BJ (cell line): Measurements from ENCODE around the gene CIP2A. TPM values are rescaled to one million over a fixed set of nuclear protein-coding genes. Genes with fewer than 3 reads are reported as not detected.

Experiments
- CTCF ChIA-PET: fragments of 350-600 bp; formaldehyde crosslinking; extraction: SDS; loops from one replicate; lab custom pipeline; 2021; ENCODE audit warnings: antibody characterized with exemption, inconsistent platforms; lab: Yijun Ruan, JAX
- POLR2A ChIA-PET: fragments of 300-600 bp; sonication (Branson Sonifier 250); formaldehyde crosslinking; extraction: SDS; loops from one replicate; lab custom pipeline; 2021; ENCODE audit warnings: antibody characterized with exemption; lab: Charles Lee
- DNase-seq: peaks from one replicate; pipeline ENCODE4 v3.0.0-alpha.2; 2011; ENCODE audit warnings: low read depth
- H3K27me3 ChIP-seq: 2 replicates; pipeline ENCODE4 v1.6.0; 2011; ENCODE audit warnings: low read length; ENCODE audit not compliant: control insufficient read depth, insufficient read depth
- H3K36me3 ChIP-seq: 2 replicates; pipeline ENCODE4 v1.5.1; 2011; ENCODE audit warnings: low read length; ENCODE audit not compliant: control insufficient read depth, insufficient read depth
- H3K4me3 ChIP-seq: 2 replicates; pipeline ENCODE4 v1.5.1; 2011; ENCODE audit warnings: low read depth, mild to moderate bottlenecking, control low read depth, low read length
- CTCF ChIP-seq: IDR thresholded peaks from 2 replicates; pipeline ENCODE4 v1.5.1; 2011; ENCODE audit warnings: low read depth, mild to moderate bottlenecking, control low read depth, inconsistent platforms, low read length, moderate library complexity; ENCODE audit not compliant: insufficient read depth
- polyA plus RNA-seq: library from polyadenylated mRNA; depleted of rRNA; stranded (reverse); fragments of >200 nt; gene quantifications from 2 replicates; pipeline ENCODE4 v1.2.3, GENCODE V29; 2011

CIP2A gene
- polyA plus RNA-seq, 1 experiment, result 17.3 TPM

- Histone ChIP-seq H3K36me3 (no peaks in the 10 kb centered on the region), H3K27me3 (no peaks in the 10 kb centered on the region), H3K4me3 (no peak overlapping the region)
- no peak for TF ChIP-seq CTCF
- DNase-seq, result no peak
- ChIA-PET POLR2A (no interaction called here), CTCF (no interaction called here)
Measured at GRCh38 chr3:108602935-108603294, 13.7 kb upstream of the CIP2A start.

- no peak for DNase-seq
- POLR2A ChIA-PET, result no interaction called here
Measured at GRCh38 chr3:108602249-108602934, 13.2 kb upstream of the CIP2A start.

GRCh38 chr3:108599677-108600409 lies 10.6 kb upstream of the CIP2A start:
- Histone ChIP-seq H3K4me3 (no peak overlapping the region), H3K36me3 (no peaks in the 10 kb centered on the region; the same call in 1 of the 2 replicates), H3K27me3 (no peaks in the 10 kb centered on the region)
- DNase-seq, result no peak
- ChIA-PET CTCF (interaction anchor here (1.6 kb wide), 1 partner anchor 9 kb away, joined by 3 read pairs; no protein-coding TSS in a partner anchor), POLR2A (no interaction called here)
- TF ChIP-seq CTCF, result no peak

More at GRCh38 chr3:108602249-108602934, 13.2 kb upstream of the CIP2A start:
- Histone ChIP-seq H3K4me3 (no peak overlapping the region), H3K36me3 (no peaks in the 10 kb centered on the region), H3K27me3 (no peaks in the 10 kb centered on the region)
- TF ChIP-seq CTCF, result no peak
- CTCF ChIA-PET, result no interaction called here

- H3K4me3 ChIP-seq, result no peak overlapping the region
- no peaks in the 10 kb centered on the region; the same call in 1 of the 2 replicates for H3K36me3 ChIP-seq
- no peak for DNase-seq
- ChIA-PET POLR2A (no interaction called here), CTCF (interaction anchor here (1.1 kb wide), 1 partner anchor 9 kb away, joined by 3 read pairs; the partner anchor contains the start of genes CIP2A and DZIP3)
- TF ChIP-seq CTCF, result no peak
- no peaks in the 10 kb centered on the region for H3K27me3 ChIP-seq
Measured at GRCh38 chr3:108598375-108598774, 9.1 kb upstream of the CIP2A start.

GRCh38 chr3:108595321-108595720 lies 6.1 kb upstream of the CIP2A start:
- Histone ChIP-seq H3K27me3 (no peaks in the 10 kb centered on the region), H3K36me3 (no peaks in the 10 kb centered on the region; the same call in 1 of the 2 replicates), H3K4me3 (no peak overlapping the region)
- CTCF ChIA-PET, result no interaction called here
- no peak for TF ChIP-seq CTCF
- POLR2A ChIA-PET, result no interaction called here
- DNase-seq, result no peak
